ENCODE measurements around the gene CXCR3. TPM values are rescaled to one million over a fixed set of nuclear protein-coding genes. Genes with fewer than 3 reads are reported as not detected.
"Not testable (repeated sequence)": the region's sequence is repeated elsewhere in the genome, so short reads cannot be mapped to it uniquely, and the experiment has no call there.

Gene CXCR3
- total RNA-seq, 4 donors from 2014 or later = 1.1 to 3.5 (median 1.3) TPM; not detected in 1

- in situ Hi-C loops (cut with MboI; ENCODE audit: low pct_ligation_motif_present in 1 of 4, low pct_unique_long_range_greater_than_20kb in 1 of 4, low sequenced_read_pairs in 3 of 4) (no loop called here), intact Hi-C loops (cut with DNase I; ENCODE audit: low total_unique reads) (no loop called here)
- Histone ChIP-seq H3K36me3 (no peaks in the 10 kb centered on the region), H3K27ac (no peak overlapping the region), H3K9me3 (no peaks in the 10 kb centered on the region), H3K27me3 (no peaks in the 10 kb centered on the region), H3K4me3 (no peak overlapping the region), H3K4me1 (no peaks in the 10 kb centered on the region)
- TF ChIP-seq POLR2A (IDR thresholded peaks at IDR 0.05) = no peak
- TF ChIP-seq, protein P1, sequence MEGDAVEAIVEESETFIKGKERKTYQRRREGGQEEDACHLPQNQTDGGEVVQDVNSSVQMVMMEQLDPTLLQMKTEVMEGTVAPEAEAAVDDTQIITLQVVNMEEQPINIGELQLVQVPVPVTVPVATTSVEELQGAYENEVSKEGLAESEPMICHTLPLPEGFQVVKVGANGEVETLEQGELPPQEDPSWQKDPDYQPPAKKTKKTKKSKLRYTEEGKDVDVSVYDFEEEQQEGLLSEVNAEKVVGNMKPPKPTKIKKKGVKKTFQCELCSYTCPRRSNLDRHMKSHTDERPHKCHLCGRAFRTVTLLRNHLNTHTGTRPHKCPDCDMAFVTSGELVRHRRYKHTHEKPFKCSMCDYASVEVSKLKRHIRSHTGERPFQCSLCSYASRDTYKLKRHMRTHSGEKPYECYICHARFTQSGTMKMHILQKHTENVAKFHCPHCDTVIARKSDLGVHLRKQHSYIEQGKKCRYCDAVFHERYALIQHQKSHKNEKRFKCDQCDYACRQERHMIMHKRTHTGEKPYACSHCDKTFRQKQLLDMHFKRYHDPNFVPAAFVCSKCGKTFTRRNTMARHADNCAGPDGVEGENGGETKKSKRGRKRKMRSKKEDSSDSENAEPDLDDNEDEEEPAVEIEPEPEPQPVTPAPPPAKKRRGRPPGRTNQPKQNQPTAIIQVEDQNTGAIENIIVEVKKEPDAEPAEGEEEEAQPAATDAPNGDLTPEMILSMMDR (IDR thresholded peaks at IDR 0.05) = no peak
- no peak for TF ChIP-seq POLR2AphosphoS5 (IDR thresholded peaks at IDR 0.05)
- TF ChIP-seq EP300 (IDR thresholded peaks at IDR 0.05; ENCODE audit: low read depth) = no peak
- no peak for DNase-seq
- WGBS, 2 donors (ENCODE audit: low coverage in 1 of 2) = 79% methylated on average over 10 of the region's 10 CpGs; no CpG with 5 or more reads in 1 of the 2 donors
These were observed 47.4 kb upstream of the CXCR3 start for GRCh38 chrX:71665747-71666146.

DNA sequence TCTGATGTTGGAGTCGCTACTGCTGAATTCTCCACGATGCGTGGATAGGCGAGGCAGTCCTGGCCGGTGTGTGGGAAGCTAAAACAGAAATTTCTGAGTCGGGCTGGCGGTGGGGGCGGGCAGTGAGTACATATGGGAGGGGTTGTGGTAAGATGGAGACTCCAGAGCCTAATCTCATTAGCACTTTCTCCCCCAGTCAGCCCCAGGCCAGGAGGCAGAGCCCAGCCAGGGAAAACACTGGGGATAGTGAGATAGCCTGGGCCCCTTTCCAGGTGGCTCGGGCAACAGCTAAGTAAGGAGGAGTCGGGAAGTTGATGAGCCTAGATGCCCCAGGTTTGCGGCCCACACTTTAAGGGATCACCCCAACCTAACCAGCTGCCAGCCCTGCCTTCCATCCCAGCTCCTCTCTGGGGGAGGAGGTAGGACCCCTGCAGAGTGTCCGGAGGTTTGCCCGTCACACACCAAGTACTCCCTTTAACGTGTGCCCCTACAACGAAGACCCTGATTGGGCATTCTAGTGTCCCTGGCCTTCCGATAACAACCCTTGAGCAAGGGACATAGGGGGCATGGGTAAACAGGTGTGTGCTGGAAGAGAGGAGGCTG lies 46.7 kb upstream of the CXCR3 start:
- H3K4me1 ChIP-seq = no peaks in the 10 kb centered on the region
- intact Hi-C loops (cut with DNase I; ENCODE audit: low total_unique reads) = no loop called here
- 89% methylated on average over 16 of the region's 16 CpGs; no CpG with 5 or more reads in 1 of the 2 donors for WGBS, 2 donors (ENCODE audit: low coverage in 1 of 2)
- TF ChIP-seq, protein P1 (IDR thresholded peaks at IDR 0.05) = no peak
- TF ChIP-seq POLR2AphosphoS5 (IDR thresholded peaks at IDR 0.05) = no peak
- TF ChIP-seq POLR2A (IDR thresholded peaks at IDR 0.05) = no peak
- TF ChIP-seq EP300 (IDR thresholded peaks at IDR 0.05; ENCODE audit: low read depth) = no peak
- no peak overlapping the region for H3K27ac ChIP-seq
- no peak overlapping the region for H3K4me3 ChIP-seq
- H3K9me3 ChIP-seq = no peaks in the 10 kb centered on the region
- H3K36me3 ChIP-seq = no peaks in the 10 kb centered on the region
- no peaks in the 10 kb centered on the region for H3K27me3 ChIP-seq
- DNase-seq = no peak
- in situ Hi-C loops (cut with MboI; ENCODE audit: low pct_ligation_motif_present in 1 of 4, low pct_unique_long_range_greater_than_20kb in 1 of 4, low sequenced_read_pairs in 3 of 4) = no loop called here

GRCh38 chrX:71664202-71664601 lies 45.9 kb upstream of the CXCR3 start:
- DNase-seq; H3K27me3 ChIP-seq; H3K36me3 ChIP-seq; H3K9me3 ChIP-seq; H3K4me1 ChIP-seq; in situ Hi-C loops (cut with MboI; ENCODE audit: low pct_ligation_motif_present in 1 of 4, low pct_unique_long_range_greater_than_20kb in 1 of 4, low sequenced_read_pairs in 3 of 4); H3K27ac ChIP-seq; intact Hi-C loops (cut with DNase I; ENCODE audit: low total_unique reads); H3K4me3 ChIP-seq: not testable (repeated sequence)
- 54% methylated on average over 8 of the region's 8 CpGs; no CpG with 5 or more reads in 1 of the 2 donors for WGBS, 2 donors (ENCODE audit: low coverage in 1 of 2)

DNA sequence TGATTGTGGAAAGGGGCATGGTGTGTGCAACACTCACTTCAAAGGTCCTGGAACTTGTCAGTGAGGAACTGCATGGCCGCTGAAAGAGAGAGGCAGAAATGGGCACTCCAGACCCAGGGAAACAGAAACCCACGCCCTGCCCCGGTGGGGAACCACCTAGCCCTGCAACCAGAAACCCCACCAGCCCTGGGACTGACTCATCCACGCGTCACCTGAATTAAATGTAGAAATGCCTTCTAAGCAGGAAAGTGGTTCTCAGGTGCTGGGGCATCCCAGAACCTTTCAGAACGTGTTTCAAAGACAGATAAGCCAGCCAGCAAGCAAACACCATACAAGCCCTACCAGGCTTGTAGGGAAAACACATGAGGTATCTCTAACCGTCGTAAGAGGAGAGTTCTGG lies 44.9 kb upstream of the CXCR3 start:
- DNase-seq; in situ Hi-C loops (cut with MboI; ENCODE audit: low pct_ligation_motif_present in 1 of 4, low pct_unique_long_range_greater_than_20kb in 1 of 4, low sequenced_read_pairs in 3 of 4); H3K27ac ChIP-seq; H3K4me1 ChIP-seq; H3K9me3 ChIP-seq; H3K27me3 ChIP-seq; H3K36me3 ChIP-seq; H3K4me3 ChIP-seq; intact Hi-C loops (cut with DNase I; ENCODE audit: low total_unique reads): not testable (repeated sequence)
- 52% methylated on average over 8 of the region's 8 CpGs; no CpG with 5 or more reads in 1 of the 2 donors for WGBS, 2 donors (ENCODE audit: low coverage in 1 of 2)

GRCh38 chrX:71662654-71663053 lies 44.3 kb upstream of the CXCR3 start:
- H3K36me3 ChIP-seq; intact Hi-C loops (cut with DNase I; ENCODE audit: low total_unique reads); H3K4me1 ChIP-seq; H3K4me3 ChIP-seq; H3K27ac ChIP-seq; DNase-seq; H3K9me3 ChIP-seq; in situ Hi-C loops (cut with MboI; ENCODE audit: low pct_ligation_motif_present in 1 of 4, low pct_unique_long_range_greater_than_20kb in 1 of 4, low sequenced_read_pairs in 3 of 4); H3K27me3 ChIP-seq: not testable (repeated sequence)
- WGBS, 2 donors (ENCODE audit: low coverage in 1 of 2) = 77% methylated on average over 11 of the region's 11 CpGs; no CpG with 5 or more reads in 1 of the 2 donors

DNA sequence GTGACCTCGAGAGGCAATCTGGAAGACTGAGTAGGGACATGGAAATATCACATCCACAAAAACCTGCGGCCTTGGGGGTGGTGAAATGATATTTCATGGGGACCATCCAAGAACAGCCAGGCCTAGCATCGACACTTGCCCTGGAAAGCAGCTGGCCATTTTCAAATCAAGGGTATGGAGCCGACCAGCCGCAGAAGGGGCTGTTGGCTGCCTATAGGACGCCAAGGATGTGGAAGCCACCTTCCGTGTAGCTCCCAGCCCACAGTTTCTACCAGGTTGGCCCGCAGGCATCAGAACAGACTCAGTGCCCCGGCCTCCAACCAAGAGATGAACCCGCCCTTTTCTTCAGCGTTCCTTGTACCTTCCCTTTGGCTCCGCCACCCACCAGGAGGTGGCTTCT lies 43.6 kb upstream of the CXCR3 start:
- no peak for DNase-seq
- Histone ChIP-seq H3K4me3 (no peak overlapping the region), H3K9me3 (no peaks in the 10 kb centered on the region), H3K27me3 (no peaks in the 10 kb centered on the region), H3K27ac (no peak overlapping the region), H3K36me3 (no peaks in the 10 kb centered on the region), H3K4me1 (no peaks in the 10 kb centered on the region)
- 81% methylated on average over 12 of the region's 12 CpGs; no CpG with 5 or more reads in 1 of the 2 donors for WGBS, 2 donors (ENCODE audit: low coverage in 1 of 2)
- in situ Hi-C loops (cut with MboI; ENCODE audit: low pct_ligation_motif_present in 1 of 4, low pct_unique_long_range_greater_than_20kb in 1 of 4, low sequenced_read_pairs in 3 of 4) (no loop called here), intact Hi-C loops (cut with DNase I; ENCODE audit: low total_unique reads) (no loop called here)
- TF ChIP-seq POLR2AphosphoS5 (IDR thresholded peaks at IDR 0.05) = no peak
- TF ChIP-seq, protein P1 (IDR thresholded peaks at IDR 0.05) = no peak
- no peak for TF ChIP-seq POLR2A (IDR thresholded peaks at IDR 0.05)
- TF ChIP-seq EP300 (IDR thresholded peaks at IDR 0.05; ENCODE audit: low read depth) = no peak

Data from transverse colon (tissue), 4 donors.